Left lung (tissue), 10 donors: ENCODE results near the gene TWF2. TPM values are rescaled to one million over a fixed set of nuclear protein-coding genes. Genes with fewer than 3 reads are reported as not detected.

Source experiments
- ATAC-seq: fragments of 200-7000 bp; cut with Tn5 transposase; one replicate; pipeline ENCODE4 v1.9.1; 2020; ENCODE audit warnings: moderate library complexity
- DNase-seq, 4 donors: peaks; one replicate each; pipeline ENCODE4 v3.0.0-alpha.2; 2013 to 2020
- H3K27ac ChIP-seq, 2 donors: fragments of 200-600 bp; sonication (generic) in 1 of 2; one replicate each; pipeline versions ENCODE4 v1.5.0 to v1.8.0; 2020 to 2021
- H3K27me3 ChIP-seq, 2 donors: fragments of 200-600 bp; sonication (generic) in 1 of 2; one replicate each; pipeline versions ENCODE4 v1.5.0 to v1.8.0; 2020 to 2021
- H3K36me3 ChIP-seq, 2 donors: fragments of 200-600 bp; sonication (generic) in 1 of 2; one replicate each; pipeline versions ENCODE4 v1.5.0 to v1.8.0; 2020 to 2021
- H3K4me1 ChIP-seq, 2 donors: fragments of 200-600 bp; one replicate each; pipeline ENCODE4 v1.8.0; 2021
- H3K4me3 ChIP-seq, 2 donors: fragments of 200-600 bp; sonication (generic) in 1 of 2; one replicate each; pipeline versions ENCODE4 v1.5.0 to v1.8.0; 2020 to 2021; ENCODE audit warnings: mild to moderate bottlenecking in 1 of 2
- H3K9me3 ChIP-seq, 2 donors: fragments of 200-600 bp; sonication (generic) in 1 of 2; one replicate each; pipeline versions ENCODE4 v1.5.0 to v1.8.0; 2020 to 2021
- CTCF ChIP-seq, 2 donors: fragments of 200-600 bp; sonication (generic) in 1 of 2; IDR thresholded peaks; one replicate each; pipeline versions ENCODE4 v1.5.0 to v1.8.0; 2021; ENCODE audit warnings: antibody characterized with exemption in 2 of 2
- intact Hi-C, 2 donors: fragments of 100-400 bp; cut with DNase I; formaldehyde crosslinking; loops; one replicate each; pipeline versions ENCODE4 v1.11.2 to v1.14.2; 2022
- polyA plus RNA-seq, 6 donors: library from polyadenylated mRNA; unstranded; fragments of 120-200 nt; gene quantifications; one replicate each; pipeline ENCODE4 v1.2.1, GENCODE V29; 2013; ENCODE audit not compliant: insufficient read length in 6 of 6
- total RNA-seq, 2 donors: library from RNA; stranded (reverse); fragmentation: NEBNext Ultra II Directional; extraction: Animal tissue kit (Norgen Biotek cat#: 25700); gene quantifications; one replicate each; pipeline ENCODE4 v1.2.1, GENCODE V29; 2021
- donor health status: DM: no; HTN: yes; CAD: no.
- donor health status: DM: no; HTN: no; CAD: no.

Gene TWF2
- total and polyA plus RNA-seq, 8 donors = 28.9 to 77.5 (median 32.4) TPM

GRCh38 chr3:52269776-52270175 lies 30.8 kb upstream of the TWF2 start:
- H3K4me3 ChIP-seq = no peak overlapping the region
- TF ChIP-seq CTCF (IDR thresholded peaks at IDR 0.05) = no peak
- ATAC-seq (no peak), DNase-seq (no peak)
- peak overlapping the region; percentile 51 to 84 for H3K27ac ChIP-seq
- peaks cover 0 to 77% of the 10 kb centered on the region in 2 donors for H3K36me3 ChIP-seq
- intact Hi-C loops = no loop called here
- H3K27me3 ChIP-seq = no peaks in the 10 kb centered on the region
- H3K9me3 ChIP-seq = no peaks in the 10 kb centered on the region
- peaks cover 43 to 77% of the 10 kb centered on the region in 2 donors for H3K4me1 ChIP-seq

- Histone ChIP-seq H3K4me1 (peaks cover 40 to 77% of the 10 kb centered on the region in 2 donors), H3K36me3 (peaks cover 0 to 77% of the 10 kb centered on the region in 2 donors), H3K9me3 (no peaks in the 10 kb centered on the region), H3K27ac (no peak overlapping the region), H3K27me3 (no peaks in the 10 kb centered on the region), H3K4me3 (no peak overlapping the region)
- no peak for TF ChIP-seq CTCF (IDR thresholded peaks at IDR 0.05)
- intact Hi-C loops = no loop called here
- DNase-seq (no peak), ATAC-seq (peak; percentile 40)
Measured at GRCh38 chr3:52268036-52268435, 29.1 kb upstream of the TWF2 start.

- H3K4me3 ChIP-seq = no peak overlapping the region
- TF ChIP-seq CTCF (IDR thresholded peaks at IDR 0.05) = no peak
- DNase-seq (no peak), ATAC-seq (no peak)
- H3K27ac ChIP-seq = no peak overlapping the region
- peaks cover 18 to 59% of the 10 kb centered on the region in 2 donors for H3K4me1 ChIP-seq
- intact Hi-C loops = no loop called here
- H3K9me3 ChIP-seq = no peaks in the 10 kb centered on the region
- H3K27me3 ChIP-seq = no peaks in the 10 kb centered on the region
- peaks cover 0 to 91% of the 10 kb centered on the region in 2 donors for H3K36me3 ChIP-seq
Measured at GRCh38 chr3:52265387-52265786, 26.4 kb upstream of the TWF2 start.

GRCh38 chr3:52262447-52262846 lies 23.5 kb upstream of the TWF2 start:
- Histone ChIP-seq H3K27ac (no peak overlapping the region), H3K9me3 (no peaks in the 10 kb centered on the region), H3K36me3 (peaks cover 0 to 99% of the 10 kb centered on the region in 2 donors), H3K4me1 (peaks cover 0 to 30% of the 10 kb centered on the region in 2 donors), H3K4me3 (no peak overlapping the region), H3K27me3 (no peaks in the 10 kb centered on the region)
- TF ChIP-seq CTCF (IDR thresholded peaks at IDR 0.05) = no peak
- ATAC-seq (no peak), DNase-seq (no peak)
- intact Hi-C loops = no loop called here

GRCh38 chr3:52259448-52259847 lies 20.5 kb upstream of the TWF2 start:
- Histone ChIP-seq H3K9me3 (no peaks in the 10 kb centered on the region), H3K4me1 (peaks cover 0 to 25% of the 10 kb centered on the region in 2 donors), H3K4me3 (no peak overlapping the region), H3K27me3 (no peaks in the 10 kb centered on the region), H3K36me3 (peaks cover 0 to 99% of the 10 kb centered on the region in 2 donors), H3K27ac (no peak overlapping the region)
- no peak for TF ChIP-seq CTCF (IDR thresholded peaks at IDR 0.05)
- DNase-seq = no peak
- intact Hi-C loops = no loop called here
- no peak for ATAC-seq
